ENCODE measurements around the gene ANAPC2.

DNA sequence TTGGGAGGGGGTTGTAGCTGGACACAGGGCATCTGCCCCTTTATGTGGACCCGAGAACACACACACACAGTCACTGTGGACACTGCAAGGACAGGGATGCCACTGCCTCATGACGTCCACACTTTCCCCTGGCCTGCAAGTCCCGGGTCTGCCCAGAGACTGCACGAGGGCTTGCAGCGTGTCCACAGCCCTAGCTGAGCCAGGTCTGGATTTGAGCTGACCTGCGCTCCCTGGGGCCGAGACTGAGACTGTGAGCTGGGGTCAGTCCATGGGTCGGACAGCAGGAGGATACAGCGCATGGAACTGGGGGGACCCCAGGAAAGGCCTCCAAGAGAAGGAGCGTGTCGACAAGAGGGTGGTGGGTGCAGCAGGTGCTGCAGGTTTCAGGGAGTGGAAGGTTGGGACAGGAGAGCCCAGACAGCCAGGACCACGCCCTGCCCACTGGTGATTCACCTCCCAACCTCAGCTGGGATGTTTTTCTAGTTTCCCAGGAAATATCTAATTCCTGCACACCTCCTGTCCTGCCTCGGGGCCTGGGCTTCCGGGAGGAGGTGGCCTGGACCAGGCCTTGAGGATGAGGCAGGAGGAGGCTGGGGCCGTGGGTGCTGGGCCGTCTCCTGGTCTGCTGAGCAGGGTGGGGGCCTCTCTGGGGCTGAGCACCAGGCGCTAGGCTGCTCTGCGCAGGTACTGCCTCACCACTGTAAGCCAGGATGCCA lies 38.1 kb upstream of the ANAPC2 start:
- TF ChIP-seq POLR2A (IDR thresholded peaks at IDR 0.05; ENCODE audit: extremely low read depth, insufficient read length) = no peak
- TF ChIP-seq, protein P1, sequence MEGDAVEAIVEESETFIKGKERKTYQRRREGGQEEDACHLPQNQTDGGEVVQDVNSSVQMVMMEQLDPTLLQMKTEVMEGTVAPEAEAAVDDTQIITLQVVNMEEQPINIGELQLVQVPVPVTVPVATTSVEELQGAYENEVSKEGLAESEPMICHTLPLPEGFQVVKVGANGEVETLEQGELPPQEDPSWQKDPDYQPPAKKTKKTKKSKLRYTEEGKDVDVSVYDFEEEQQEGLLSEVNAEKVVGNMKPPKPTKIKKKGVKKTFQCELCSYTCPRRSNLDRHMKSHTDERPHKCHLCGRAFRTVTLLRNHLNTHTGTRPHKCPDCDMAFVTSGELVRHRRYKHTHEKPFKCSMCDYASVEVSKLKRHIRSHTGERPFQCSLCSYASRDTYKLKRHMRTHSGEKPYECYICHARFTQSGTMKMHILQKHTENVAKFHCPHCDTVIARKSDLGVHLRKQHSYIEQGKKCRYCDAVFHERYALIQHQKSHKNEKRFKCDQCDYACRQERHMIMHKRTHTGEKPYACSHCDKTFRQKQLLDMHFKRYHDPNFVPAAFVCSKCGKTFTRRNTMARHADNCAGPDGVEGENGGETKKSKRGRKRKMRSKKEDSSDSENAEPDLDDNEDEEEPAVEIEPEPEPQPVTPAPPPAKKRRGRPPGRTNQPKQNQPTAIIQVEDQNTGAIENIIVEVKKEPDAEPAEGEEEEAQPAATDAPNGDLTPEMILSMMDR (IDR thresholded peaks at IDR 0.05; ENCODE audit: low read depth, low read length) = no peak
